OCI-LY1 (cell line): ENCODE data around the gene UROC1.

Experiments
- CTCF ChIP-seq: fragments of 200-600 bp; sonication (generic), shearing (Covaris generic); IDR thresholded peaks from 2 replicates; pipeline ENCODE4 v1.5.1; 2017; ENCODE audit warnings: mild to moderate bottlenecking, antibody characterized with exemption, low read length, moderate library complexity, mixed read lengths
- EZH2 ChIP-seq: fragments of 200-600 bp; sonication (generic), shearing (Covaris generic); IDR thresholded peaks from 2 replicates; pipeline ENCODE4 v1.8.0; 2017; ENCODE audit warnings: borderline replicate concordance, mixed run types, mild to moderate bottlenecking, antibody characterized with exemption, low read length, moderate library complexity, mixed read lengths

- TF ChIP-seq CTCF (no peak), EZH2 (no peak)
Measured at GRCh38 chr3:126487151-126487771, 30.3 kb downstream of the UROC1 start.
